HG03558 (cell line): ENCODE measurements around the gene CCDC124.

ENCODE experiments used
- ATAC-seq: cut with Tn5 transposase; IDR thresholded peaks from one replicate; pipeline ENCODE4 v1.9.1; 2021; ENCODE audit warnings: moderate number of reproducible peaks; ENCODE audit not compliant: unreplicated experiment; ENCODE audit errors: extremely low read depth

CCDC124 gene

GRCh38 chr19:17931532-17932191, 1.2 kb upstream of the CCDC124 start:
- ATAC-seq, result no peak

- no peak for ATAC-seq
Observed at GRCh38 chr19:17933414-17934129, 757 bp downstream of the CCDC124 start.

- ATAC-seq, result no peak
Observed at GRCh38 chr19:17936379-17936778, 3.6 kb downstream of the CCDC124 start.

- ATAC-seq, result no peak
Observed at GRCh38 chr19:17937371-17937900, 4.6 kb downstream of the CCDC124 start.

GRCh38 chr19:17938092-17938845, 5.5 kb downstream of the CCDC124 start:
- no peak for ATAC-seq

GRCh38 chr19:17942181-17942580, 9.4 kb downstream of the CCDC124 start:
- ATAC-seq, result no peak

- ATAC-seq, result no peak
Observed at GRCh38 chr19:17942582-17943273, 9.9 kb downstream of the CCDC124 start.

GRCh38 chr19:17943274-17944221, 10.7 kb downstream of the CCDC124 start:
- ATAC-seq, result no peak

GRCh38 chr19:17944301-17944700, 11.5 kb downstream of the CCDC124 start:
- ATAC-seq, result no peak

- no peak for ATAC-seq
Observed at GRCh38 chr19:17946965-17947784, 14.4 kb downstream of the CCDC124 start.

- no peak for ATAC-seq
Observed at GRCh38 chr19:17947815-17948513, 15.1 kb downstream of the CCDC124 start.

GRCh38 chr19:17948514-17948900, 15.7 kb downstream of the CCDC124 start:
- ATAC-seq, result no peak

GRCh38 chr19:17948931-17949930, 16.4 kb downstream of the CCDC124 start:
- ATAC-seq, result no peak

GRCh38 chr19:17949956-17950309, 17.1 kb downstream of the CCDC124 start:
- ATAC-seq, result no peak

- ATAC-seq, result no peak
Observed at GRCh38 chr19:17950310-17951156, 17.7 kb downstream of the CCDC124 start.
